Measurements from ENCODE around the gene ODAD3.

ODAD3 gene

DNA sequence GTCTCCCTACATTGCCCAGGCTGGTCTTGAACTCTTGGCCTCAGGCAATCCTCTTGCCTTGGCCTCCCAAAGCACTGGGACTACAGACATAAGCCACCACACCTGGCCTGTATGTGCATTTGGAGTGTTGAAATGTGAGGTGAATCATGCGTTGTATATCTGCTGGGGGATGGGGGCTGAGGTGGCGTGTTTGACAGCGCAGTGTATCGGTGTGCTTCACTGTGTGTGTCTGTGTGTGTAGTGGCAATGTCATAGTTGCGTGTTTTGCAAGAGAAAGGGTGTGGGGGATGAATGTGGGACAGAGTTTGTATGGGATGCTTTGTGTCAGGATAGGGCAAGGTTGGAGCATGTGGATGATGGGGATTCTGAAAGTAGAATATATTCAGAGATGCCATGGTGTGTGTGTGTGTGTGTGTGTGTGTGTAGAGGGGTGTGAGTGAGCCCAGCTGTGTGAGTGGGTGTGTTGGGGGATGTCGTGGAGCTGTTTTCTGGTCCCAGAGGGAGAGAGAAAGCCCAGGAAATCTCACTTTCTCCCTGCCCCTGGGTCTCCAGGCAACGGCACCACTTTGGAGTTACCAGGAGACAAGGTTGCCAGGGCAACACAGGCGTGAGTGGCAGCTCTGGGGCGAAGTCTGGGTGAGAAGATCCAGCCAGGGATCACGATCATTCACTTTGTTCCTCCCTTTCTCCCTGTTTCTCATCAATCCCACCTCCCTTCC lies 61.6 kb downstream of the ODAD3 start:
- H3K9ac ChIP-seq (ENCODE audit: low read depth, low read length), result no peak overlapping the region
- H3K27me3 ChIP-seq (ENCODE audit: control insufficient read depth, insufficient read depth, low read length), result no peaks in the 10 kb centered on the region
- H3K4me3 ChIP-seq (ENCODE audit: low read depth, low read length), result peak overlapping the region; percentile 77
- peaks cover 6% of the 10 kb centered on the region for H3K36me3 ChIP-seq (ENCODE audit: control insufficient read depth, insufficient read depth, low read length)
- no peaks in the 10 kb centered on the region for H3K4me1 ChIP-seq (ENCODE audit: control insufficient read depth, insufficient read depth, low read length)
- no peaks in the 10 kb centered on the region for H3K9me3 ChIP-seq (ENCODE audit: control insufficient read depth, insufficient read depth, low read length)

DNA sequence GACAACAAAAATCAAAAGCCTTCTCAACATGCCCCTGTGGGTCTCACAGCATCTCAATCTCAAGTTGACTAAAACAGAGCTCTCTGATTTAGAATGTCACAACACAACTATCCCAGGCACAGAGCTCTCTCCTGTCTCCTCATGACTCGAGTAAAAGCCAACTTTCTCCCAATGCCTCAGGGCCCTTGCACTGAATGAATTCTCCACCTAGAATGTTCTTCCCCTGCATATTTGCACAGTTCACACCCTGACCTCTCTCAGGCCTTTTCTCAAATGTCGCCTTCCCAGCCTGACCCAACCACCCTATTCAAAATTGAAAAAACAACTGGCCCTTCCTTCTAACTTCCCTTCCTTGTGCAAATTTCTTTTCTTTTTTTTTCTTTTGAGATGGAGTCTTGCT lies 64.2 kb downstream of the ODAD3 start:
- H3K27me3 ChIP-seq (ENCODE audit: control insufficient read depth, insufficient read depth, low read length), result no peaks in the 10 kb centered on the region
- no peaks in the 10 kb centered on the region for H3K9me3 ChIP-seq (ENCODE audit: control insufficient read depth, insufficient read depth, low read length)
- H3K9ac ChIP-seq (ENCODE audit: low read depth, low read length), result no peak overlapping the region
- no peak overlapping the region for H3K4me3 ChIP-seq (ENCODE audit: low read depth, low read length)
- H3K4me1 ChIP-seq (ENCODE audit: control insufficient read depth, insufficient read depth, low read length), result no peaks in the 10 kb centered on the region
- peaks cover 4% of the 10 kb centered on the region for H3K36me3 ChIP-seq (ENCODE audit: control insufficient read depth, insufficient read depth, low read length)

All from iPS-15b (cell line).